ENCODE results near the gene MDN1.
"Not testable (repeated sequence)": the region's sequence is repeated elsewhere in the genome, so short reads cannot be mapped to it uniquely, and the experiment has no call there.

The MDN1 gene

GRCh38 chr6:89734526-89734925, 85.1 kb downstream of the MDN1 start:
- no peak for TF ChIP-seq CTCF (IDR thresholded peaks at IDR 0.05; ENCODE audit: extremely low read depth, missing control alignments)
- DNase-seq (ENCODE audit: low spot score): no peak

GRCh38 chr6:89731924-89732567, 87.5 kb downstream of the MDN1 start:
- no peak for TF ChIP-seq CTCF (IDR thresholded peaks at IDR 0.05; ENCODE audit: extremely low read depth, missing control alignments)

GRCh38 chr6:89731262-89731661, 88.3 kb downstream of the MDN1 start:
- DNase-seq (ENCODE audit: low spot score): not testable (repeated sequence)

More at GRCh38 chr6:89731924-89732567, 87.5 kb downstream of the MDN1 start:
- no peak for DNase-seq (ENCODE audit: low spot score)

GRCh38 chr6:89729818-89730217, 89.8 kb downstream of the MDN1 start:
- no peak for DNase-seq (ENCODE audit: low spot score)
- TF ChIP-seq CTCF (IDR thresholded peaks at IDR 0.05; ENCODE audit: extremely low read depth, missing control alignments): no peak

GRCh38 chr6:89727501-89727900, 92.1 kb downstream of the MDN1 start:
- TF ChIP-seq CTCF (IDR thresholded peaks at IDR 0.05; ENCODE audit: extremely low read depth, missing control alignments): no peak
- no peak for DNase-seq (ENCODE audit: low spot score)

GRCh38 chr6:89724981-89725380, 94.6 kb downstream of the MDN1 start:
- DNase-seq (ENCODE audit: low spot score): no peak
- no peak for TF ChIP-seq CTCF (IDR thresholded peaks at IDR 0.05; ENCODE audit: extremely low read depth, missing control alignments)

- DNase-seq (ENCODE audit: low spot score): no peak
- TF ChIP-seq CTCF (IDR thresholded peaks at IDR 0.05; ENCODE audit: extremely low read depth, missing control alignments): no peak
Observed at GRCh38 chr6:89723046-89723445, 96.5 kb downstream of the MDN1 start.

- DNase-seq (ENCODE audit: low spot score): no peak
- TF ChIP-seq CTCF (IDR thresholded peaks at IDR 0.05; ENCODE audit: extremely low read depth, missing control alignments): no peak
Observed at GRCh38 chr6:89716532-89716931, 103.1 kb downstream of the MDN1 start.
